GM18526 (cell line): ENCODE results near the gene CFAP73.

Source experiments
- POLR2A ChIP-seq: IDR thresholded peaks from 3 replicates; pipeline ENCODE4 v1.6.1; 2011; ENCODE audit not compliant: insufficient read length; ENCODE audit errors: extremely low read depth

The CFAP73 gene

GRCh38 chr12:113146999-113147398, 2.5 kb upstream of the CFAP73 start:
- no peak for TF ChIP-seq POLR2A

- TF ChIP-seq POLR2A = no peak
These were observed 2.1 kb downstream of the CFAP73 start for GRCh38 chr12:113151655-113152054.

GRCh38 chr12:113152196-113152834, 2.8 kb downstream of the CFAP73 start:
- TF ChIP-seq POLR2A = no peak

GRCh38 chr12:113152835-113153814, 3.6 kb downstream of the CFAP73 start:
- no peak for TF ChIP-seq POLR2A

GRCh38 chr12:113154351-113154973, 4.9 kb downstream of the CFAP73 start:
- TF ChIP-seq POLR2A = no peak

GRCh38 chr12:113155060-113155459, 5.5 kb downstream of the CFAP73 start:
- TF ChIP-seq POLR2A = no peak

- TF ChIP-seq POLR2A = no peak
These were observed 6.1 kb downstream of the CFAP73 start for GRCh38 chr12:113155646-113156045.

- TF ChIP-seq POLR2A = no peak
These were observed 7.8 kb downstream of the CFAP73 start for GRCh38 chr12:113157218-113157859.

GRCh38 chr12:113158439-113159203, 9.1 kb downstream of the CFAP73 start:
- no peak for TF ChIP-seq POLR2A

GRCh38 chr12:113159937-113160336, 10.4 kb downstream of the CFAP73 start:
- TF ChIP-seq POLR2A = no peak

GRCh38 chr12:113161415-113162016, 12.0 kb downstream of the CFAP73 start:
- no peak for TF ChIP-seq POLR2A

GRCh38 chr12:113162102-113163029, 12.8 kb downstream of the CFAP73 start:
- no peak for TF ChIP-seq POLR2A

- no peak for TF ChIP-seq POLR2A
These were observed 13.5 kb downstream of the CFAP73 start for GRCh38 chr12:113163030-113163360.
